Activated T-cell treated with anti-CD3 and anti-CD28 coated beads, Interleukin-2, amount 50 U/mL, for 4 hours (primary cell): ENCODE data around the gene SEPTIN8. TPM values are rescaled to one million over a fixed set of nuclear protein-coding genes. Genes with fewer than 3 reads are reported as not detected.
A peak's percentile ranks its signal among the peaks of the same experiment; 100 is the strongest.

Experiments used
- ATAC-seq, 2 donors: fragments of 200-7000 bp; cut with Tn5 transposase; one replicate each; pipeline ENCODE4 v1.10.0; 2021
- DNase-seq: peaks from one replicate; pipeline ENCODE4 v3.0.0-alpha.2; 2020
- H3K27me3 Mint-ChIP-seq: one replicate; pipeline ENCODE4 v1.8.0; 2021; ENCODE audit warnings: low read depth, mixed read lengths
- H3K36me3 Mint-ChIP-seq: one replicate; pipeline ENCODE4 v1.8.0; 2022; ENCODE audit warnings: mixed read lengths; ENCODE audit not compliant: insufficient read depth
- H3K4me1 Mint-ChIP-seq: one replicate; pipeline ENCODE4 v1.8.0; 2021; ENCODE audit warnings: low read depth, mixed read lengths
- H3K4me3 Mint-ChIP-seq: one replicate; pipeline ENCODE4 v1.8.0; 2021; ENCODE audit warnings: mild to moderate bottlenecking, moderate library complexity, mixed read lengths
- H3K9me3 Mint-ChIP-seq: one replicate; pipeline ENCODE4 v1.8.0; 2021; ENCODE audit warnings: mixed read lengths
- total RNA-seq, 3 donors: library from RNA; stranded (reverse); gene quantifications; one replicate each; pipeline ENCODE4 v1.2.1, GENCODE V29; 2021

The SEPTIN8 gene
- total RNA-seq, 3 donors from 2014 or later = 12.8 to 18.2 (median 13.7) TPM

GRCh38 chr5:132746954-132747615 lies 30.0 kb downstream of the SEPTIN8 start, which contains the start of gene CCNI2:
Gene CCNI2 (plus strand): TSS chr5:132747426. CDS start chr5:132747496, 70 bp downstream.
- H3K36me3 Mint-ChIP-seq = peaks cover 2% of the 10 kb centered on the region
- H3K4me1 Mint-ChIP-seq = peaks cover 24% of the 10 kb centered on the region
- DNase-seq = peak; percentile 71
- H3K9me3 Mint-ChIP-seq = no peaks in the 10 kb centered on the region
- no peaks in the 10 kb centered on the region for H3K27me3 Mint-ChIP-seq
- H3K4me3 Mint-ChIP-seq = peak within 1 kb of the TSS; percentile 79
- peak; percentile 85 to 87 for ATAC-seq

DNA sequence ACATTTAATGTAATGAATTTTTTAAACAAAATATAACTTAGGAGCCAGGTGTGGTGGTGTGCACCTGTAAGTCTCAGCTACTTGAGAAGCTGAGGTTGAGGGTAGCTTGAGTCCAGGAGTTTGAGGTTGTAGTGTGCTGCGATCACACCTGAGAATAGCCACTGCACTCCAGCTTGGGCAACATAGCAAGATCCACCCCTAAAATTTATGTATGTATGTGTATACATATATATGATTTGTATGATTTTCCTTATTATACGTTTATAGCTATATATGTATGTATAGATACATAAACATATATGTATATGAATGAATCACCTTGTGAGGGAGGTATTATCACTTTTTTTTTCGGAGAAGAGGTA lies 30.5 kb downstream of the SEPTIN8 start:
- H3K27me3 Mint-ChIP-seq = no peaks in the 10 kb centered on the region
- no peak for ATAC-seq
- no peak for DNase-seq
- peaks cover 19% of the 10 kb centered on the region for H3K4me1 Mint-ChIP-seq
- H3K36me3 Mint-ChIP-seq = peaks cover 2% of the 10 kb centered on the region
- H3K4me3 Mint-ChIP-seq = peak overlapping the region; percentile 79
- no peaks in the 10 kb centered on the region for H3K9me3 Mint-ChIP-seq

GRCh38 chr5:132744659-132745058 lies 32.4 kb downstream of the SEPTIN8 start:
- Mint-ChIP-seq H3K9me3 (no peaks in the 10 kb centered on the region), H3K27me3 (no peaks in the 10 kb centered on the region), H3K36me3 (no peaks in the 10 kb centered on the region), H3K4me1 (peaks cover 6% of the 10 kb centered on the region), H3K4me3 (no peak overlapping the region)
- ATAC-seq (no peak), DNase-seq (no peak)

- Mint-ChIP-seq H3K9me3 (no peaks in the 10 kb centered on the region), H3K4me1 (peaks cover 9% of the 10 kb centered on the region), H3K27me3 (no peaks in the 10 kb centered on the region), H3K4me3 (no peak overlapping the region), H3K36me3 (no peaks in the 10 kb centered on the region)
- DNase-seq (no peak), ATAC-seq (no peak)
These were observed 34.4 kb downstream of the SEPTIN8 start for GRCh38 chr5:132742626-132743025.

- no peak for ATAC-seq
- Mint-ChIP-seq H3K36me3 (no peaks in the 10 kb centered on the region), H3K27me3 (no peaks in the 10 kb centered on the region), H3K9me3 (no peaks in the 10 kb centered on the region), H3K4me3 (no peak overlapping the region), H3K4me1 (peaks cover 10% of the 10 kb centered on the region)
- DNase-seq = no peak
These were observed 34.9 kb downstream of the SEPTIN8 start for GRCh38 chr5:132742158-132742557.

DNA sequence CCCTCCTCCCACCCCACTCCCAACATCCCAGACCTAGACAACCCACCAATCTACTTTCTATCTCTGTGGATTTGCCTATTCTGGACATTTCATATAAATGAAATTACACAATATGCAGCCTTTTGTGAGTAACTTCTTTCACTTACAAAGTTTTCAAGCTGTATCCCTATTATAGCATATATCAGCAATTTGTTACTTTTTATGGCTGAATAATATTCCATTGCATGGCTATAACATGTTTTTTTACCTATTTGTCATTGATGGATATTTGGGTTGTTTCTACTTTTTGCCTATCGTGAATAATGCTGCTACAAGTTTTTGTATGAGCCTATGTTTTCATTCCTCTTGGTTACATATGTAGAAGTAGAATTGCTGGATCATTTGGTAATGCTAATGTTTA lies 37.8 kb downstream of the SEPTIN8 start:
- no peaks in the 10 kb centered on the region for H3K36me3 Mint-ChIP-seq
- no peaks in the 10 kb centered on the region for H3K27me3 Mint-ChIP-seq
- H3K4me1 Mint-ChIP-seq = peaks cover 27% of the 10 kb centered on the region
- ATAC-seq = no peak
- H3K9me3 Mint-ChIP-seq = no peaks in the 10 kb centered on the region
- DNase-seq = no peak
- no peak overlapping the region for H3K4me3 Mint-ChIP-seq

DNA sequence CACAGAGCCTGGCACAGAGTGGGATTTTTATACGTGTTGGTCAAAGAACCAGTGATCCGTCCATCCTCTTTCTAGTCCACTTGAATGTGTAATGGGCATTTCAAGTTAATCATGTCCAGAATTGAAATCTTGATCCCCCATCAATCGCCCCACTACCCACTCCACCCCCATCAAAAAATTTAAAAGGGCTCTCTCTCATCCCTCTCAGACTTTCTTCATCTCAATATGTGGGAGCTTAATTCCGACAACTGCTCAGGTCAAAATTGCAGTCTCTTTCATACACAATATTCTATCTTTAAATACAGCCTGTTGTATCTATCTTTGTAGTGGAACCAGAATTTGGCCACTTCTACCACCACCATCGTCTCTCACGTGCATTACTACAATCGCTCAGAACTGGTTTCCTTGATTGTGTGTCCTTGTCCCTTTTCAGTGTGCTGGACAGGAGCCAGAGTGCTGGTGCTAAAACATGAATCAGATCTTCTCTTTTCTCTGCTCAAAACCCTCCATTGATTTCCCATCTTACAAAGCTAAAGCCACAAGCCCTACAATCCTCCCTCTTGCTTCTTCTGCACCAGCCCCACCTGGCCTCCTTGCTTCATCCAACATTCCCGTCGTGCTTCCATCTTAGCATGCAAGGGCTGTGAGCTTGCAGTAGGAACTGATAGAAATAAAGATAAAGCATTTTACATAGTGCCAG lies 38.9 kb downstream of the SEPTIN8 start:
- H3K4me3 Mint-ChIP-seq = peak overlapping the region; percentile 88
- H3K4me1 Mint-ChIP-seq = peaks cover 31% of the 10 kb centered on the region
- no peaks in the 10 kb centered on the region for H3K9me3 Mint-ChIP-seq
- H3K36me3 Mint-ChIP-seq = peaks cover 7% of the 10 kb centered on the region
- DNase-seq (no peak), ATAC-seq (no peak)
- H3K27me3 Mint-ChIP-seq = no peaks in the 10 kb centered on the region

DNA sequence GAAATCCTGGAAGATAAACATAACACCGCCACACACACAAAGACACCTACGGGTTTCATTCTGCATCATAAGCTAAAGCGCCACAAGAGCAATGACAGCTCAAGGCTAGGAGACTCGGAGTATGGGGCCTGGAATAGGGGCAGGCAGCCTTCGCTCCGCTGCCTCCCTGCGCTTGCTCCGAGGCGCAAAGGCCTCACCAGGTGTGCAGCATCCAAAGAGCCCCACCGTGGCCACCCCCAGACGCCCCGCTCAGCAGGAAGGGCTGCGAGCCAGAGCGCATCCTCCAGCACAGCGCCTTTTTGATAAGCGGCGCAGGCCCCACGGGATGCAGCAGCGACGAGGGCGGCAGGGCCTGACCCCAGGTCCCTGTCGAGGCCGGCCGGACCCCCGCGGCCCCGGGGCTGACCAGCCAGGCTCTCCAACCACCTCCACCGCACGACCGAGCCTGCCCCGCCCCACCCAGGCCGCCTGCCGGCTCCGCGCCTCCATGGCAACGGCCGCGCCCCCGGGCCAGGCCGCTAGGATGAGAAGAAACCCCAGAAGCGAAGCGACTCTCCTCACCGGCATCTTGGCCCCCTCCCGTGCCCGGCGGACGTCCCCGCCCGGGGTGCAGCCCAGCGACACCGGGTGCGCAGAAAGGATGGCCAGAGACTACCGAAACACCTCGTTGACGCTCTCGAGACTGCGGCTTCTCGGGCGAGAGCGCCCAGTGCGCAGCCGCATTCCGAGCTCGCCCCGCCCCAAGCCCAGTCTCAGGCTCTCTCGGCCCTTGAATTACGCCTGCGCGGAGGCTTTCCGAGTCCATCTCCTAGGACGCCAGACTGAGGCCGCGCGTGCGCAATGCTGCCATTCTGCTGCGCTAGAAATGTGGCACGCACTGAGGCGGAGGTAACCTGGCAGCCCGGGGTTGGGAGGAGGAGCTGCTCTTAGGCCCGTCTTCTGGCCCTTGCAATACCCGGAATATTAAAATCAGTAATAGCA lies 39.9 kb downstream of the SEPTIN8 start, which contains the start of gene KIF3A:
Gene KIF3A, minus strand, starts transcription at position 694 of the 981 bp plus-strand sequence. Its CDS starts 127 bp downstream, at position 567.
- peak; percentile 89 to 93 for ATAC-seq
- Mint-ChIP-seq H3K4me3 (peak within 1 kb of the TSS; percentile 88), H3K4me1 (peaks cover 31% of the 10 kb centered on the region)

GRCh38 chr5:132734687-132735086 lies 42.4 kb downstream of the SEPTIN8 start:
- no peaks in the 10 kb centered on the region for H3K27me3 Mint-ChIP-seq

More for the DNA sequence above, 39.9 kb downstream of the SEPTIN8 start, which contains the start of gene KIF3A:
- DNase-seq = peak; percentile 99
- H3K36me3 Mint-ChIP-seq = peaks cover 9% of the 10 kb centered on the region
- H3K9me3 Mint-ChIP-seq = no peaks in the 10 kb centered on the region
- no peaks in the 10 kb centered on the region for H3K27me3 Mint-ChIP-seq

DNA sequence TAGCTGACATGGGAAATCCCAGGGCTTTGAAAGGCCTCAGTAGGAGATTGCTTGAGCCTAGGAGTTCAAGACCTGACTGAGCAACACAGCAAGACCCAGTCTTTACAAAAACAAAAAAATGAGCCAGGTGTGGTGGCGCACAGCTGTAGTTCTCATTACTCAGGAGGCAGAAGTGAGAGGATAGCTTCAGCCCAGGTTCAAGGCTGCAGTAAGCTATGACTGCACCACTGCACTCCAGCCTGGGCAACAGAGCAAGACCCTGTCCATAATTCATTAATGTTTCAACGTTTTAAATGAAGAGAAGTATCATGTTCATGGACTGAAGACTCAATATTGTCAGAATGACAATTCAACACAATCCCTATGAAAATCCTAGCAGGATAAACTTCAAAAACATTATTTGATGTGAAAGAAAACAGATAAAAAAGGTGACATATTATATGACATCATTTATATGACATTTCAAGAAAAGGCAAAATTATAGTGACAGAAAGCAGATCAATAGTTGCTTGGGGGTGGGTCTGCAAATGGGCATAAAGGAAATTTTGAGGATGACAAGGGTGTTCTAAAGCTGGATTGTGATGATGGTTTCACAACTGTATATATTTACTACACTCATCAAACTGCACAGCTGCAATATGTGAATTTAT lies 43.4 kb downstream of the SEPTIN8 start:
- no peaks in the 10 kb centered on the region for H3K27me3 Mint-ChIP-seq
- H3K4me1 Mint-ChIP-seq = peaks cover 33% of the 10 kb centered on the region
- DNase-seq = no peak

More at GRCh38 chr5:132734687-132735086, 42.4 kb downstream of the SEPTIN8 start:
- no peak for ATAC-seq
- no peaks in the 10 kb centered on the region for H3K9me3 Mint-ChIP-seq
- DNase-seq = no peak
- no peak overlapping the region for H3K4me3 Mint-ChIP-seq
- H3K36me3 Mint-ChIP-seq = peaks cover 11% of the 10 kb centered on the region
- peaks cover 31% of the 10 kb centered on the region for H3K4me1 Mint-ChIP-seq

DNA sequence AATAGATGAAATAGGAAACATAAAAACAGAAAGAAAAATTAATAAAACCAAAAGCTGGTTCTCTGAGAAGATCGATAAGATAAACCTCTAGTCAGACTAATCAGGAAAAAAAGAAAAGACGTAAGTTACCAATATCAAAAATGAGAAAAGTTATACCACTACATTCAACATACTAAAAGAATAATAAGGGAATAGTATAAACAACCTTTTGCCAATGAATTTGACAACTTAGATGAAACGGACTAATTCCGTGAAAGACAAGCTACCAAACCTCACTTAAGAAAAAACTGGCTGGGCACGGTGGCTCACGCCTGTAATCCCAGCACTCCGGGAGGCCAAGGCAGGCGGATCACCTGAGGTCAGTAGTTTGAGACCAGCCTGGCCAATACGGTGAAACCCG lies 47.1 kb downstream of the SEPTIN8 start:
- Mint-ChIP-seq H3K4me3 (no peak overlapping the region), H3K36me3 (peaks cover 30% of the 10 kb centered on the region), H3K27me3 (no peaks in the 10 kb centered on the region), H3K4me1 (peaks cover 11% of the 10 kb centered on the region), H3K9me3 (no peaks in the 10 kb centered on the region)
- DNase-seq (no peak), ATAC-seq (no peak)

More for the DNA sequence above, 43.4 kb downstream of the SEPTIN8 start:
- Mint-ChIP-seq H3K9me3 (no peaks in the 10 kb centered on the region), H3K4me3 (no peak overlapping the region), H3K36me3 (peaks cover 13% of the 10 kb centered on the region)
- no peak for ATAC-seq

GRCh38 chr5:132725745-132726144 lies 51.3 kb downstream of the SEPTIN8 start:
- Mint-ChIP-seq H3K27me3 (no peaks in the 10 kb centered on the region), H3K36me3 (peaks cover 32% of the 10 kb centered on the region), H3K9me3 (peaks cover 6% of the 10 kb centered on the region), H3K4me1 (peaks cover 7% of the 10 kb centered on the region), H3K4me3 (no peak overlapping the region)
- ATAC-seq = no peak
- DNase-seq = no peak

- no peaks in the 10 kb centered on the region for H3K27me3 Mint-ChIP-seq
- H3K36me3 Mint-ChIP-seq = peaks cover 12% of the 10 kb centered on the region
- ATAC-seq = no peak
- H3K4me1 Mint-ChIP-seq = peaks cover 6% of the 10 kb centered on the region
- no peak overlapping the region for H3K4me3 Mint-ChIP-seq
- no peak for DNase-seq
- H3K9me3 Mint-ChIP-seq = no peaks in the 10 kb centered on the region
These were observed 58.3 kb downstream of the SEPTIN8 start for GRCh38 chr5:132718544-132719312.
